CD4-positive, alpha-beta T cell treated with Interleukin-21 for 1 hour (primary cell): ENCODE measurements around the gene NXN.
"Not testable (repeated sequence)": the region's sequence is repeated elsewhere in the genome, so short reads cannot be mapped to it uniquely, and the experiment has no call there.

Source experiments
- DNase-seq: peaks from one replicate; pipeline ENCODE4 v3.0.0-alpha.2; 2020

Gene NXN

DNA sequence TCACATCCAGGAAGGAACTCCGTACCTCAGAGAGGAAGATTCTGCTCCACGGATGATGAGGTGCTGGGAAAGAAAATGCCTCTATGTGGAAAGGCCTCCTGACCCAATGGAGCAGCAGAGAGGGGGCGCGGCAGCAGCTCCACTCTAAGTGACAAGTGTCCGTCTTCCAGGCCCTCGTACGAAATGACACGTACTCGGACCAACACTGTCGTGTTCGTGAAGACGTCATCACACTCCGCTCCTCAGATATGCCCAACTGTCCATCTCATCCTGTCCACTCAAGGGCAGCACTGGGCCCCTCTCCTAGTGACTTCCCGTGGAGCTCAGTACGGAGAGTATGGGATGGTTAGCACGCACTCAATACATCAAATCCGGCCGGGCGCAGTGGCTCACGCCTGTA lies 165.2 kb downstream of the NXN start:
- DNase-seq: no peak

- DNase-seq: no peak
Measured at GRCh38 chr17:812638-813204, 166.9 kb downstream of the NXN start.

- no peak for DNase-seq
Measured at GRCh38 chr17:811051-811784, 168.4 kb downstream of the NXN start.

- no peak for DNase-seq
Measured at GRCh38 chr17:807523-808294, 171.9 kb downstream of the NXN start.

DNA sequence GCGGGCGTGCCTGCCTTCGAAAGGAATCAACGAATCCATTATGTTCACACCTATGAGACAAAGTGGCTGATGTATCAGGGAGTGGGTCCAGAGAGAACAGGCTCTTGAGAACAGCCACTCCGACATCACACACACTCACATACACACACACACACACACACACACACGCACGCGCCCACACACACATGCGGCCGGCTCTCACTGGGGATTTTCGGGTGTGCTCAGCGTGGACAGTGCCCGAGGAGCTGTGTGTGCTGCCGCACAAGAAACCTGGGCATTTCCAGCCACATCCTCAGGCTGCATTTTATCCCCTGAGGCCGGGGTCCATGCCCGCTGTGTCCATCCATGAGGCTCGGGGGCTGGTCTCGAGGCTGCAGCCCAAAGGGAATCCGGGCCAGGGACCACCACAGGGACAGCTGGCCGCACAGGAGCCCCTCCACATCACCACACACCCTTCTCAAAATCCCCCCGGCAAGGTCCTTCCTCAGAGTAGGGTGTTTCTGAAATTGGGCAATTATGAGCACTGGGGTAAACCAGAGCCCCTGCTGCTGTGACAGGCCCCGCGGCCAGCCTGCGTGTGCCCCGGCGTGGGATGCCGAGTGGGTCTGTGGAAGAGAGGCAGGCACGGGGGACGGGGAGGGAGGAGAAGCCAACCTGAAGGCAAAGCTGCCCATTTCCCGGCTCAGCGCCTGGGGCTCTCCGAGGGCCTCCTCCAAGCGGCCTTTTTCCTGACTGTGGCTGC lies 172.6 kb downstream of the NXN start:
- no peak for DNase-seq

GRCh38 chr17:806346-806745 lies 173.2 kb downstream of the NXN start:
- no peak for DNase-seq

DNA sequence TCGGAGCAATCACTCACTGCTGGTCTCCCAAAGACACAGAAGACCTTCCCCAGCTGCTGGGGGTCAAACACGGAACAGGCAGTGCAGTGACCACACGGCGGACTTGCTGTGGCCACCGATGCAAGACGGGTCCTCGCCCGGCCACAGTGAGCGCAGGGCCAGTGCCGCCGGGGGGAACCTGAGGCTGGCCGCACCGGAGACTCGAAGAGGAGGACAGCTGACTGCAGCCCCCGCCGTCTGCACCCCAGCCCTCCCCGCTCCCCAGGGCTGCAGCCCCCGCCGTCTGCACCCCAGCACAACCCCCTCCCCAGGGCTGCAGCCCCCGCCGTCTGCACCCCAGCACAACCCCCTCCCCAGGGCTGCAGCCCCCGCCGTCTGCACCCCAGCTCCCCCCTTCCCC lies 173.7 kb downstream of the NXN start:
- DNase-seq: not testable (repeated sequence)

DNA sequence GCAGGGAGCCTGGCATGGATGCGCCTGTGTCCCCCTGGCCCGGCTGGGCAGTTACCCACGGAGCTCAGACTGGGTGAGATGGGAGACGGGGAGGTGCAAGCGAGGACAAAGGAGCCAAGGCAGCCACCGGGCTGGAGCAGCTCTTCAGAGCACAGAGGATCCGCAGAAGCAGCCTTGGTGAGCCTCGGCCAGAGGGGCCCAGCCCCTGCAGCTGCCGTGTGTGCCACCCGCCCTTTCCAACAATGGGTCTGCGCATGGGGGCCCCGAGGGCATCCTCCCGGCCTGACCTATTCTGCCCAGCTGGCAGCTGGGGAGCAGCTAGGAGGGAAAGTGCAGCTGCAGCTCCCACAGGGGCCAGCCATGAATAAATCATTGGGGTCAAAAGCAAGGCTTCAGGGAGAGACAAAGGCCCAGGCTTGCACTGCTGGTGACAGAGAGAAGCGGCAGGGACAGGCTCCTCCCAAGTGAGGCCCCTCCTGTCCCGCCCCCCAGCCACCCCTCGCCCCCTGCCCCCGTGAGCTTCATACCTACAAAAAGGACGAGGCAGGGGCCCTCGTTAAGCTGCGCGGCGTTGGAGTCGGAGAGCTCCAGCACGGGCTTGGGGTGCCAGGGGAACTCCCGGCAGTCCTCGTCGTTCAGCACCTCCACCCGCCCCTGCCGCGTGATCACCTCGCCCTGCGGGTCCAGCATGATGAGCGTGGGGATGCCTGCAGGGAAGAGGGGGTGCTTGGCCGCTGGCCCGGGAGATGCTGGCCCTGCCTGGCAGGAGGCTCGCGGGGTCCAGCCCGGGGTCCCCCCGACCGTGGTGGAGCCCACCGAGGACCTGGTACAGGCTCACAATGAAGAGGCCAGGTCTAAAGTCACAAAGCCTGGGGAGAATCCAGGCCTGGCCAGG lies 174.8 kb downstream of the NXN start:
- no peak for DNase-seq

- no peak for DNase-seq
Measured at GRCh38 chr17:802901-803881, 176.4 kb downstream of the NXN start.

DNA sequence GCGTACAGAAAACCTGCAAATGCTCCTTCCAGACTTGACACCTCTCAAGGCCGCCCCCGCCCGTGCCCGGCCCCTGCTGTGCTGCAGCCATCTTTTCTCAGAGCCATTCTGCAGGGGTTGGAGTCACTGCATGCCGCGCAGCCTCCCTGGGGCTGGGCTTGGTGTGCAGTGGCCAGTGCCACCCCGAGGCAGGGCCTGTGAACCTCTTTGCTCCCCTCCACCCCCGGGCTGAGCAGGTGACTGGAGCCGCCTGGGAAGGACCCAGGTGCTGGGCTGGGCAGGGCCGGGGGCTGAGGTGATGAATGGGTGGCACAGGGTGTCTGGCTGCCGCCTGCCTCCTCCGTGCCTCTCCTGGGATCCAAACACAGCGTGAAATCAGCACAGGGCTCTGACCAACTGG lies 177.1 kb downstream of the NXN start:
- DNase-seq: no peak

DNA sequence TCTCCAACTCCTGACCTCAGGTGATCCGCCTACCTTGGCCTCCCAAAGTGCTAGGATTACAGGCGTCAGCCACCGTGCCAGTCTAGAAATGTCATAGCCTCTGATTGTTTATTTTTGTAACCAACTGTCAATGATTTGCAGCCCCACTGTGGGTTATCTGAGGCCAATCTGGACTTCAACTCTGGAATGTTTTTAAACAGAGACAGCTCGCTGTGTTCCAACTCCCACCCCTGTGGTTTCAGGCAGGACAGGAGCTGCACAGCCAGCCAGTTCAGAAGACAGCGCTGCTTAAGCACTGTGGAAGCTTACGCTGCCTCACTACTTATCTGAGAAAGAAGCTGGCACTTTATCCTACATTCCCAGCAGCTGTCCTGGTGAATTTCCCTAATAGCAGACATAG lies 177.9 kb downstream of the NXN start:
- no peak for DNase-seq

DNA sequence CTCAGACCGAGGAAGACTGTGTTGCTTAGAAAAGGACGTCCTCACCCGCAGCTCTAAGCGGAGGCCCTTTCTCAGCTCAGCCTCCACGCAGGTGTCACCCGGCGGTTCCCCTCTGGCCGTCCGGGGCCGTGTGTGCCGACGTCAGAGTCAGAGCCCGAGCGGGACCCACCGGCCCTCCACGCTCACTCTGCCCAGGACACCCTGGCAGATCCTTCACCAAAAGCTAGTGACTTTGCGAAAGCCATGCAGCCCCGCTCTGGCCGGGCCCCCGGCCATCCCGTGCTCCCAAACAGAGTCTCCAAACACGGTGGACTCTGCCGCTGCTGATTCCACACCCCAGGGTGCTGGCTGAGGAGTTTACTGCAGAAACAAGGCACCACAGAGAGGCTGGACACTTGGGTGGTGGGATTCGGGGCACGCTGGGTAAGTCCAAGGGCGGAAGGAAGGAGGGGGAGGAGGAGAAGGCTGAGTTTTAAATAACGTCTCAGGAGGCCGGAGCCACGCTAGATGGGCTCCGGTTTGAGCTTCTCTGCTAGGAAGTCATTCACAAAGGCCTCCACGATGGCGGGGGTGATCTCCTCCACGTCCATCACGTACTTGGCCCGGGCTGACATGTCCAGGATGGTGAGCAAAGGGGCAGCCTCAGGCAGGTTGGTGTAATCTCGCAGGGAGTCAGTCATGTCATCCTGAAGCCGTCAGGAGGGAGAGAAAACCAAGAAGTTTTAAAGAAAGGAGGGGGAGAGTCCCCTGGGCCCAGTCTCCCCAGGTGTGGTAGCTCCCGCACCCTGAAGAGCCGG lies 178.9 kb downstream of the NXN start:
- DNase-seq: no peak

GRCh38 chr17:799261-799660 lies 180.3 kb downstream of the NXN start:
- no peak for DNase-seq

DNA sequence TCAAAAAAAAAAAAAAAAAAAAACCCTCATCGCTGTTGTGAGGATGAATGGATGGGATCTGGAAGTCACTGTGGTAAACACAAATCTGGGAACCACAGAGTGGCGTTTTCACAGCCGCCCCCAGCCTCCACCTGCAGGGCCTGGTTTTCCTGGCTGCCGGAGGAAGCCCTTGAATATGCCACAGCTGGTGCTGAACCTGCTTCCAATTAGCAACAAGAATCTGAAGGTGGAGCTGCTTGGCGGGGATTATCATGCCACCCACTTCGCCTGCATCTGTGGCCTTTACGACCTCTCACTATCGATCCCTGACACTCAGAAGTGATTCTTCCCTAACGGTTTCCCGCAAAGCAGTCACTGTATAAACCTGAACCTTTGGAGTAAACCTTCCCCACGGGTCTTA lies 181.3 kb downstream of the NXN start:
- DNase-seq: no peak

DNA sequence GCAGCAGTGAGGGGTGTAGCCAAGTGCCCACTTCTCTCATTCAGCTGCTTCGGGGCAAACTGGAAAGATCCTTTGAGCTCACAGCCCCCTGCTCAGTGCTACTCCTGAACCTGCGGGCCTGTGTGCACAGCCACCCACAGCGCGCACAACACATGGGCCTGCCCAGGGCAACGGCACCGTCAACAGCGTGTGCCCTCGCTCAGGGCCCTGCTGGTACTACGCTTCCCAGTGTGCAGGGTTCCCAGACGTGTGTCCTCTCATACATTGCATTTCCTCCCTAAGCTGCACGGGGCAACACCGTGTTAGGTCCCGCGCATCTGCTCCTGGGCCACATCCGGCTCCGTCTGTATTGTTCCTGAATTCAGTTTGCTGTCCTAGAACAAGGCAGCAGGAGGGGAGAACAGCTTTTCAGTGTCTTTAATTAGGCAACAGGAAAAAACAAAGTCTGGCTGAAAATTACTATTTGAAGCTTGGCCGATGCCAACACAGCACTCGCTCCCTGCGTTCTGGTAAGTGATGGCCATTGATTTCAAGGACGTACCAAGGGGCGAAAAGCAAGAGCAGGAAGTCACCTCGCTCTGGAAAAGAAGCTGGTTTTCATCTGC lies 182.2 kb downstream of the NXN start:
- no peak for DNase-seq

GRCh38 chr17:796609-797008 lies 183.0 kb downstream of the NXN start:
- DNase-seq: no peak

DNA sequence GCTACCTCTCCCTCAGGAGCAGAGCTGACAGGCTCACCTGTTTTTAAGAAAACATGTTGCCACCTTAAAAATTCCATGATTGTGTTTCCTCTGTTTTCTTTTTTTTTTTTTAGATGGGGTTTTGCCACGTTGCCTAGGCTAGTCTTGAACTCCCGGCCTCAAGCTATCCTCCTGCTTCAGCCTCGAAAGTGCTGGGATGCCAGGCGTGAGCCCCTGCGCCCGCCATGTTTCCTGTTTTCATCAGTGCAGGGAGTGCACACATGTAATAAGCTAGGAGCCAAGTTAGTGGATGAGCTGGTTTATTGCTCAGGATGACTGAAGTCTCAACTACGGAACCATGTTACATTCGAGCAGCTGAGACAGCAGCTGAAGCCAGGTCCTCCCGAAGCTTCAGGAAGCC lies 183.9 kb downstream of the NXN start:
- no peak for DNase-seq

DNA sequence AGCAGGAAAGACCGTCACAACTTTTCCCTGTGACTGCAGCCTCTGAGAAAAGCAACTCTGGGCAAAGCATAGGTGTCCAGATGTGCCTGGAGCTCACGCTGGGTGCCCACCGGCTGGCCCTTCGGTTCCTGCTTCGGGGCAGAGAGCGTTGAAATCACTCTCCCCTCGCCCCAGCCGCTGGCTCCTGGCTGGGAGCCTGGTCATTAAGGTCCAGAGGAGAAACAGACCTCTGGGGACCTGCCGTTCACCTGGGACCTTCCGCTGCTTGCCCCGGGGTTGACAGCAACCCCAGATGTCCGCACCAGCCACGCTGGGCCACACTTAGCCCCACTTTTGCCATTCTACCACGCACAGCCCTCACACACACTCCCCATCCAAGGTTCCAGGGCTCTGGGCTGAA lies 184.3 kb downstream of the NXN start:
- no peak for DNase-seq

DNA sequence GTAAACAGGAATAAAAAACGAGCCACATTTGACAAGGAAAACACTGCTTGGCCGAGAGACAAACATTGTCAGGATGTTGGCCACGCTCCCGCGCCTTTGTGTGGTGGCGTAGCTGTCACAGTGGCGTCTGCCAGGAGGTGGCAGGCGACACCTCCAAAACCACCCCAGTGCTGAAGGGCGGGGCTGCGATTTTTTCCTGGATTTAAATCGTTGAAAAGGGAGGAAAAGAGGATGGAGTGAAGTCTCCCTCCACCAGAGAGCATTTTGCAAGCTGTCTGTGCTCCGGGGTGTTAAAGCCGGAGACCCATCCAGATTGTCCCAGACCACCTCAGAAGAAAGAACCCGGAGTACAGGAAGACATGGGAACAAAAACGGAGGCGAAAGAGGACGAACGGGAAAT lies 184.7 kb downstream of the NXN start:
- peak; percentile 35 for DNase-seq

GRCh38 chr17:792277-792676 lies 187.3 kb downstream of the NXN start:
- DNase-seq: no peak
